Adrenal gland (tissue), 12 donors: Measurements from ENCODE around the gene INSM1. TPM values are rescaled to one million over a fixed set of nuclear protein-coding genes. Genes with fewer than 3 reads are reported as not detected.

Source experiments
- DNase-seq, 7 donors: peaks; one replicate each; pipeline ENCODE4 v3.0.0-alpha.2; 2019 to 2020
- H3K27ac ChIP-seq, 5 donors: fragments of 200-600 bp; sonication (generic) in 4 of 5; 1 replicate in 3 of 5; 2 replicates in 2 of 5; pipeline versions ENCODE4 v1.5.1 to v1.8.0; 2016 to 2020; ENCODE audit warnings: mild to moderate bottlenecking in 1 of 5
- H3K27me3 ChIP-seq: fragments of 200-600 bp; 2 replicates; pipeline ENCODE4 v1.8.0; 2021
- H3K36me3 ChIP-seq, 2 donors: fragments of 200-600 bp; replicated peaks in 1 of 2; 1 replicate in 1 of 2; 2 replicates in 1 of 2; pipeline versions ENCODE4 v1.5.1 to v1.8.0; 2018 to 2022
- H3K4me1 ChIP-seq, 2 donors: fragments of 200-600 bp; replicated peaks in 1 of 2; 1 replicate in 1 of 2; 2 replicates in 1 of 2; pipeline versions ENCODE4 v1.5.1 to v1.8.0; 2018 to 2021
- H3K4me3 ChIP-seq, 4 donors: fragments of 200-600 bp; sonication (generic) in 3 of 4; one replicate each; pipeline ENCODE4 v1.5.1; 2016 to 2018
- H3K9me3 ChIP-seq, 3 donors: fragments of 200-600 bp; sonication (generic) in 1 of 3; replicated peaks in 1 of 3; 1 replicate in 2 of 3; 2 replicates in 1 of 3; pipeline versions ENCODE4 v1.5.1 to v1.8.0; 2016 to 2021
- CTCF ChIP-seq, 6 experiments: fragments of 450-650 bp in 4 of 6; fragments of 200-600 bp in 2 of 6; sonication (generic) in 1 of 6; IDR thresholded peaks; 1 replicate in 5 of 6; 2 replicates in 1 of 6; pipeline versions ENCODE4 v1.5.1 to v1.8.0; 2016 to 2021; ENCODE audit warnings: antibody characterized with exemption in 6 of 6, mild to moderate bottlenecking in 2 of 6, moderate library complexity in 1 of 6
- POLR2A ChIP-seq, 2 donors: fragments of 450-650 bp; IDR thresholded peaks; one replicate each; pipeline ENCODE4 v1.6.1; 2017; ENCODE audit warnings: antibody characterized with exemption in 2 of 2, mild to moderate bottlenecking in 2 of 2, moderate library complexity in 1 of 2
- WGBS, 4 donors: extraction: QIAGEN DNeasy Blood & Tissue Kit in 2 of 4; methylation state at CpG; one replicate each; pipeline versions ENCODE4 v1.1.5 to v1.1.7; 2013 to 2017; 5-methylcytosine and 5-hydroxymethylcytosine counted together
- intact Hi-C, 2 donors: fragments of 100-400 bp; cut with DNase I; formaldehyde crosslinking; loops; one replicate each; pipeline versions ENCODE4 v1.14.1 to v1.15.0; 2022 to 2023
- polyA plus RNA-seq, 3 donors: library from polyadenylated mRNA; stranded (reverse); fragments of 200-250 nt in 2 of 3; fragments of 350-450 nt in 1 of 3; fragmentation: Illumina TruSeq in 1 of 3; extraction: RNeasy Lipid Tissue Mini Kit (QIAGEN cat#74804) in 1 of 3; gene quantifications; one replicate each; pipeline ENCODE4 v1.2.3, GENCODE V29; 2013 to 2014
- total RNA-seq, 9 donors: library from RNA; depleted of rRNA in 4 of 9; stranded (reverse); fragments of >200 nt in 4 of 9; fragments of 120-200 nt in 1 of 9; fragmentation: NEBNext Ultra II Directional in 1 of 9; extraction: Animal tissue kit (Norgen Biotek cat#: 25700) in 1 of 9; gene quantifications; one replicate each; pipeline versions ENCODE4 v1.1.0 to v1.2.4, GENCODE V29; 2013 to 2023
- donor health status: healthy with polysubstance abuse.
- donor health status: Bipolar disorder and iron deficiency.
- donor health status: DM: yes; HTN: yes; CAD: no.
- donor health status: DM: no; HTN: no; CAD: no.
- donor health status: DM: no; HTN: no; CAD: no.
- donor health status: DM: yes; HTN: yes; CAD: no.

Gene INSM1
- total and polyA plus RNA-seq, 12 donors = 0.10 to 20.0 (median 7.7) TPM; not detected in 3

- Histone ChIP-seq H3K4me1 (peaks cover 0 to 7% of the 10 kb centered on the region in 2 donors), H3K4me3 (no peak overlapping the region), H3K27ac (peak overlapping the region in 1 of 5 donors; percentile 59), H3K9me3 (no peaks in the 10 kb centered on the region), H3K36me3 (no peaks in the 10 kb centered on the region), H3K27me3 (peaks cover 81% of the 10 kb centered on the region)
- 2 to 6% (median 2%) methylated on average over 30 to 86 of the region's 86 CpGs for WGBS, 4 donors
- no peak for TF ChIP-seq CTCF (IDR thresholded peaks at IDR 0.05)
- no peak for TF ChIP-seq POLR2A (IDR thresholded peaks at IDR 0.05)
- intact Hi-C loops = loop anchor here (10.0 kb wide), 2 partner anchors 205 to 225 kb away; no protein-coding TSS in a partner anchor
- peak in 1 of 7 donors; percentile 71 for DNase-seq
Observed at GRCh38 chr20:20369250-20370093, 1.6 kb downstream of the INSM1 start.

GRCh38 chr20:20370094-20370575 is 2.2 kb downstream of the INSM1 start:
- H3K4me1 ChIP-seq = peaks cover 0 to 7% of the 10 kb centered on the region in 2 donors
- intact Hi-C loops = no loop called here
- H3K4me3 ChIP-seq = no peak overlapping the region
- peak overlapping the region in 1 of 5 donors; percentile 59 for H3K27ac ChIP-seq
- H3K9me3 ChIP-seq = no peaks in the 10 kb centered on the region
- TF ChIP-seq POLR2A (IDR thresholded peaks at IDR 0.05) = no peak
- no peak for TF ChIP-seq CTCF (IDR thresholded peaks at IDR 0.05)
- 14 to 19% (median 17%) methylated on average over 10 of the region's 10 CpGs for WGBS, 4 donors
- DNase-seq = no peak
- H3K36me3 ChIP-seq = no peaks in the 10 kb centered on the region
- H3K27me3 ChIP-seq = peaks cover 75% of the 10 kb centered on the region

GRCh38 chr20:20371083-20371482 is 3.2 kb downstream of the INSM1 start:
- H3K27me3 ChIP-seq = peaks cover 65% of the 10 kb centered on the region
- TF ChIP-seq CTCF (IDR thresholded peaks at IDR 0.05) (no peak), POLR2A (IDR thresholded peaks at IDR 0.05) (no peak)
- intact Hi-C loops = no loop called here
- WGBS, 4 donors = 20 to 31% (median 23%) methylated on average over 7 of the region's 7 CpGs
- no peak for DNase-seq
- H3K4me1 ChIP-seq = peaks cover 0 to 7% of the 10 kb centered on the region in 2 donors
- H3K27ac ChIP-seq = peak overlapping the region in 1 of 5 donors; percentile 59
- H3K4me3 ChIP-seq = no peak overlapping the region
- H3K9me3 ChIP-seq = no peaks in the 10 kb centered on the region
- H3K36me3 ChIP-seq = no peaks in the 10 kb centered on the region

- intact Hi-C loops = no loop called here
- Histone ChIP-seq H3K9me3 (no peaks in the 10 kb centered on the region), H3K27me3 (peaks cover 59% of the 10 kb centered on the region), H3K27ac (no peak overlapping the region), H3K4me3 (no peak overlapping the region), H3K36me3 (no peaks in the 10 kb centered on the region), H3K4me1 (peaks cover 0 to 7% of the 10 kb centered on the region in 2 donors)
- WGBS, 4 donors = 12 to 19% (median 18%) methylated on average over 3 of the region's 3 CpGs
- TF ChIP-seq POLR2A (IDR thresholded peaks at IDR 0.05) (no peak), CTCF (IDR thresholded peaks at IDR 0.05) (no peak)
- no peak for DNase-seq
Observed at GRCh38 chr20:20371681-20372080, 3.8 kb downstream of the INSM1 start.
